IPS-11a (cell line): ENCODE measurements around the gene CRYBG1.

Source experiments
- H3K4me3 ChIP-seq: one replicate; pipeline ENCODE4 v1.5.1; 2013; ENCODE audit warnings: low read depth, low read length, control low read depth

The CRYBG1 gene

GRCh38 chr6:106421496-106421895 is 61.0 kb downstream of the CRYBG1 start:
- no peak overlapping the region for H3K4me3 ChIP-seq

- no peak overlapping the region for H3K4me3 ChIP-seq
Measured at GRCh38 chr6:106422534-106422933, 62.0 kb downstream of the CRYBG1 start.

GRCh38 chr6:106425382-106425781 is 64.9 kb downstream of the CRYBG1 start:
- H3K4me3 ChIP-seq: no peak overlapping the region

GRCh38 chr6:106426250-106426970 is 65.9 kb downstream of the CRYBG1 start:
- no peak overlapping the region for H3K4me3 ChIP-seq

GRCh38 chr6:106430466-106430865 is 69.9 kb downstream of the CRYBG1 start:
- no peak overlapping the region for H3K4me3 ChIP-seq

GRCh38 chr6:106431405-106431804 is 70.9 kb downstream of the CRYBG1 start:
- no peak overlapping the region for H3K4me3 ChIP-seq

GRCh38 chr6:106431972-106432371 is 71.5 kb downstream of the CRYBG1 start:
- H3K4me3 ChIP-seq: no peak overlapping the region

GRCh38 chr6:106434530-106434929 is 74.0 kb downstream of the CRYBG1 start:
- no peak overlapping the region for H3K4me3 ChIP-seq

- H3K4me3 ChIP-seq: no peak overlapping the region
Measured at GRCh38 chr6:106439459-106439858, 78.9 kb downstream of the CRYBG1 start.

- no peak overlapping the region for H3K4me3 ChIP-seq
Measured at GRCh38 chr6:106440546-106440945, 80.0 kb downstream of the CRYBG1 start.

- H3K4me3 ChIP-seq: no peak overlapping the region
Measured at GRCh38 chr6:106442395-106442794, 81.9 kb downstream of the CRYBG1 start.

GRCh38 chr6:106444777-106445507 is 84.4 kb downstream of the CRYBG1 start:
- H3K4me3 ChIP-seq: no peak overlapping the region

- no peak overlapping the region for H3K4me3 ChIP-seq
Measured at GRCh38 chr6:106445508-106445878, 85.0 kb downstream of the CRYBG1 start.

- H3K4me3 ChIP-seq: no peak overlapping the region
Measured at GRCh38 chr6:106446287-106446885, 85.9 kb downstream of the CRYBG1 start.

GRCh38 chr6:106446983-106447382 is 86.5 kb downstream of the CRYBG1 start:
- no peak overlapping the region for H3K4me3 ChIP-seq

GRCh38 chr6:106448000-106448426 is 87.5 kb downstream of the CRYBG1 start:
- no peak overlapping the region for H3K4me3 ChIP-seq

- H3K4me3 ChIP-seq: no peak overlapping the region
Measured at GRCh38 chr6:106450653-106451052, 90.1 kb downstream of the CRYBG1 start.

- no peak overlapping the region for H3K4me3 ChIP-seq
Measured at GRCh38 chr6:106451439-106451838, 90.9 kb downstream of the CRYBG1 start.

GRCh38 chr6:106452628-106453027 is 92.1 kb downstream of the CRYBG1 start:
- no peak overlapping the region for H3K4me3 ChIP-seq

GRCh38 chr6:106453756-106454367 is 93.3 kb downstream of the CRYBG1 start:
- H3K4me3 ChIP-seq: no peak overlapping the region

GRCh38 chr6:106456756-106457155 is 96.2 kb downstream of the CRYBG1 start:
- no peak overlapping the region for H3K4me3 ChIP-seq
